ENCODE results near the gene LCE1D. TPM values are rescaled to one million over a fixed set of nuclear protein-coding genes. Genes with fewer than 3 reads are reported as not detected.

Gene LCE1D
- total RNA-seq, 1 experiment from 2014 or later, result not detected

DNA sequence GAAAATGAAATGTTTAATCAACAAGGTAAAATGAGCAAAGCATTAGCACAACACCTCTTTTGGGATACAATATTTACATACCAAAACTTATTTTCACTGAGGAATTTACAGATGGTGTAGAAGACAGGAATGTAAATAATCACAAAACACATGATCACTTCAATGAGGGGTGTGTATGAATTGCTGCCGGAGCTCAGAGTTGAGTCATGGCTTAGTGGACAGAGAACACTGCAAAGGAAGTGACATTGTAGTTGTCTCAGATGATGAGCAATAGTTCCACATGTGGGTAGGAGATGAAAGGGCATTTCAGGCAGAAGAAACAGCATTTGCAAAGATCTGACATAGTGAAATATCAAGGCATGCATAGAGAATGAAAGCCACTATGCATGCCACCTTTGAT is 44.3 kb upstream of the LCE1D start:
- Histone ChIP-seq H3K4me1 (ENCODE audit: insufficient read depth, low read length) (no peaks in the 10 kb centered on the region), H2BK120ac (ENCODE audit: low read depth, low read length, poor library complexity, severe bottlenecking) (no peak overlapping the region), H2AFZ (ENCODE audit: low read length) (no peak overlapping the region), H3K14ac (ENCODE audit: insufficient read depth, low read length) (no peak overlapping the region), H2BK12ac (ENCODE audit: insufficient read length, low read depth, low read length) (no peak overlapping the region), H2BK20ac (ENCODE audit: low read depth, low read length, poor library complexity, severe bottlenecking) (no peak overlapping the region), H3K23ac (ENCODE audit: insufficient read length, low read depth, low read length) (no peak overlapping the region), H3K9me3 (ENCODE audit: control insufficient read depth, low read depth, low read length) (peaks cover 78% of the 10 kb centered on the region), H3K4ac (ENCODE audit: low read depth, low read length) (no peak overlapping the region), H2AK5ac (ENCODE audit: insufficient read length, low read length) (no peak overlapping the region), H3K79me1 (ENCODE audit: insufficient read depth, low read depth, low read length, poor library complexity, severe bottlenecking) (no peaks in the 10 kb centered on the region), H3K27me3 (ENCODE audit: insufficient read depth, low read length) (no peaks in the 10 kb centered on the region), H2BK5ac (ENCODE audit: insufficient read length, low read length) (no peak overlapping the region), H3K56ac (ENCODE audit: insufficient read length, low read depth, low read length) (no peak overlapping the region), H3K79me2 (ENCODE audit: insufficient read depth, low read length) (no peaks in the 10 kb centered on the region), H4K20me1 (ENCODE audit: control insufficient read depth, insufficient read depth, insufficient read length) (no peaks in the 10 kb centered on the region), H3K9ac (ENCODE audit: extremely low read depth, insufficient read length, low read length) (no peak overlapping the region), H4K5ac (ENCODE audit: insufficient read length, low read depth, low read length) (no peak overlapping the region), H3K27ac (ENCODE audit: insufficient read length, low read depth, low read length) (no peak overlapping the region), H4K8ac (replicated peaks; ENCODE audit: insufficient read length, low read depth, low read length) (no peak overlapping the region), H4K91ac (ENCODE audit: insufficient read length, low read depth, low read length) (no peak overlapping the region), H2BK15ac (ENCODE audit: low read depth, low read length) (no peak overlapping the region), H3K18ac (ENCODE audit: insufficient read length, low read depth, low read length) (no peak overlapping the region), H3K4me2 (ENCODE audit: insufficient read depth, insufficient read length, low read length) (no peak overlapping the region), H3K23me2 (ENCODE audit: insufficient read length, low read depth, low read length, poor library complexity, severe bottlenecking) (no peaks in the 10 kb centered on the region), H3T11ph (ENCODE audit: low read length) (no peak overlapping the region)
- Mint-ChIP-seq H3K27me3 (ENCODE audit: low read depth) (no peaks in the 10 kb centered on the region; the same call in 1 of the 2 replicates), H3K9me3 (peaks cover 84 to 89% of the 10 kb centered on the region in 2 experiments), H3K27ac (no peak overlapping the region), H3K4me1 (no peaks in the 10 kb centered on the region), H3K36me3 (ENCODE audit: insufficient read depth in 1 of 3, low read depth in 3 of 3) (peaks cover 0 to 32% (median 13%) of the 10 kb centered on the region in 3 experiments; a peak in 6 of 7 replicates), H3K4me3 (no peak overlapping the region)
- TF ChIP-seq, protein P1, sequence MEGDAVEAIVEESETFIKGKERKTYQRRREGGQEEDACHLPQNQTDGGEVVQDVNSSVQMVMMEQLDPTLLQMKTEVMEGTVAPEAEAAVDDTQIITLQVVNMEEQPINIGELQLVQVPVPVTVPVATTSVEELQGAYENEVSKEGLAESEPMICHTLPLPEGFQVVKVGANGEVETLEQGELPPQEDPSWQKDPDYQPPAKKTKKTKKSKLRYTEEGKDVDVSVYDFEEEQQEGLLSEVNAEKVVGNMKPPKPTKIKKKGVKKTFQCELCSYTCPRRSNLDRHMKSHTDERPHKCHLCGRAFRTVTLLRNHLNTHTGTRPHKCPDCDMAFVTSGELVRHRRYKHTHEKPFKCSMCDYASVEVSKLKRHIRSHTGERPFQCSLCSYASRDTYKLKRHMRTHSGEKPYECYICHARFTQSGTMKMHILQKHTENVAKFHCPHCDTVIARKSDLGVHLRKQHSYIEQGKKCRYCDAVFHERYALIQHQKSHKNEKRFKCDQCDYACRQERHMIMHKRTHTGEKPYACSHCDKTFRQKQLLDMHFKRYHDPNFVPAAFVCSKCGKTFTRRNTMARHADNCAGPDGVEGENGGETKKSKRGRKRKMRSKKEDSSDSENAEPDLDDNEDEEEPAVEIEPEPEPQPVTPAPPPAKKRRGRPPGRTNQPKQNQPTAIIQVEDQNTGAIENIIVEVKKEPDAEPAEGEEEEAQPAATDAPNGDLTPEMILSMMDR (conservative IDR thresholded peaks at IDR 0.05), result no peak
- DNase-seq, result no peak
- WGBS (ENCODE audit: extremely low coverage, insufficient read length, low lambda C conversion rate), result no CpG with 5 or more reads among the region's 1 CpG
